Measurements from ENCODE around the gene LCLAT1. TPM values are rescaled to one million over a fixed set of nuclear protein-coding genes. Genes with fewer than 3 reads are reported as not detected.

The LCLAT1 gene
- polyA plus RNA-seq, 1 donor (not counting 4 experiments of a cell fraction or from before 2014, with no cell fraction given): 17.1 TPM

DNA sequence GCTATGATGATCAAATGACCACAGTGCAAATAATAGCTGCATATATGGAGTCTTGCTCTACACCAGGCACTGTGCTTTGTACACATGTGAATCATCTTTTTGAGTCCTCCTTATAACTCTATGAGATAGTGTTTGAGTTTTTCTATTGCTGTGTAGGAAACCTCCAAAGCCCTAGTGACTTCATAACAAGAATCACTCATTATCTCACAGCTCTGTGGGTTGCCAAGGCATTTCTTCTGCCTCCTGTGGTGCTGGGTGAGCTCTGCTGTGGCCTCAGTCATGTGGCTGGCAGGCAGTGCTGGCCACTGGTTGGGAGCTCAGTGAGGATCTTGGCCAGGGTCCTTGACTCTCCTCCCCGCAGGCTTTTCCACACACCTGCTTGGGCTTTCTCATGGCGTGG is 206.8 kb downstream of the LCLAT1 start:
- dilution Hi-C loops (cut with MboI; ENCODE audit: extremely low pct_ligation_motif_present, low sequenced_read_pairs): no loop called here

GRCh38 chr2:30654404-30654803 is 207.4 kb downstream of the LCLAT1 start:
- no peaks in the 10 kb centered on the region for H3K9me3 ChIP-seq (ENCODE audit: control insufficient read depth, low read depth, low read length)
- TF ChIP-seq CTCF (optimal IDR thresholded peaks at IDR 0.05 in 1 of 3, IDR thresholded peaks at IDR 0.05 in 1 of 3, conservative IDR thresholded peaks at IDR 0.05 in 1 of 3; ENCODE audit: extremely low read depth in 1 of 3, insufficient read depth in 2 of 3, low read length in 3 of 3) (no peak), EZH2 (IDR thresholded peaks at IDR 0.05; ENCODE audit: low read length) (no peak)
- no peaks in the 10 kb centered on the region for H3K9me1 ChIP-seq (ENCODE audit: control insufficient read depth, extremely low read depth, insufficient read depth, low read length)
- H3K27me3 ChIP-seq (ENCODE audit: control insufficient read depth, extremely low read depth, insufficient read depth, low read length): peaks cover 4% of the 10 kb centered on the region
- H3K4me1 ChIP-seq (ENCODE audit: control insufficient read depth, extremely low read depth, insufficient read depth, low read length): no peaks in the 10 kb centered on the region
- H3K9ac ChIP-seq (ENCODE audit: control insufficient read depth, extremely low read depth, insufficient read depth, low read length): no peak overlapping the region
- no peak overlapping the region for H3K4me2 ChIP-seq (ENCODE audit: control insufficient read depth, extremely low read depth, insufficient read depth, low read depth, low read length)
- H3K4me3 ChIP-seq (ENCODE audit: control insufficient read depth in 2 of 3, extremely low read depth in 1 of 3, insufficient read depth in 2 of 3, low read depth in 1 of 3, low read length in 3 of 3): no peak overlapping the region
- H3K36me3 ChIP-seq (ENCODE audit: control insufficient read depth in 2 of 2, extremely low read depth in 1 of 2, insufficient read depth in 2 of 2, low read length in 2 of 2): no peaks in the 10 kb centered on the region
- H4K20me1 ChIP-seq (ENCODE audit: control insufficient read depth, extremely low read depth, insufficient read depth, low read length): no peaks in the 10 kb centered on the region
- H2AFZ ChIP-seq (ENCODE audit: control insufficient read depth, low read length): no peak overlapping the region
- no peak overlapping the region for H3K27ac ChIP-seq (ENCODE audit: control insufficient read depth, insufficient read depth, low read length)
- H3K79me2 ChIP-seq (ENCODE audit: control insufficient read depth, insufficient read depth, low read length): no peaks in the 10 kb centered on the region
- DNase-seq (ENCODE audit: low read depth, low spot score) (no peak), FAIRE-seq (no peak)
- dilution Hi-C loops (cut with MboI; ENCODE audit: extremely low pct_ligation_motif_present, low sequenced_read_pairs): no loop called here

More for the DNA sequence above, 206.8 kb downstream of the LCLAT1 start:
- no peak for TF ChIP-seq CTCF (optimal IDR thresholded peaks at IDR 0.05 in 1 of 3, IDR thresholded peaks at IDR 0.05 in 1 of 3, conservative IDR thresholded peaks at IDR 0.05 in 1 of 3; ENCODE audit: extremely low read depth in 1 of 3, insufficient read depth in 2 of 3, low read length in 3 of 3)
- no peak for TF ChIP-seq EZH2 (IDR thresholded peaks at IDR 0.05; ENCODE audit: low read length)
- Histone ChIP-seq H3K4me2 (ENCODE audit: control insufficient read depth, extremely low read depth, insufficient read depth, low read depth, low read length) (no peak overlapping the region), H3K9me3 (ENCODE audit: control insufficient read depth, low read depth, low read length) (no peaks in the 10 kb centered on the region), H4K20me1 (ENCODE audit: control insufficient read depth, extremely low read depth, insufficient read depth, low read length) (no peaks in the 10 kb centered on the region), H3K36me3 (ENCODE audit: control insufficient read depth in 2 of 2, extremely low read depth in 1 of 2, insufficient read depth in 2 of 2, low read length in 2 of 2) (no peaks in the 10 kb centered on the region), H3K4me1 (ENCODE audit: control insufficient read depth, extremely low read depth, insufficient read depth, low read length) (no peaks in the 10 kb centered on the region), H3K9ac (ENCODE audit: control insufficient read depth, extremely low read depth, insufficient read depth, low read length) (no peak overlapping the region), H3K27ac (ENCODE audit: control insufficient read depth, insufficient read depth, low read length) (no peak overlapping the region), H3K79me2 (ENCODE audit: control insufficient read depth, insufficient read depth, low read length) (no peaks in the 10 kb centered on the region), H3K4me3 (ENCODE audit: control insufficient read depth in 2 of 3, extremely low read depth in 1 of 3, insufficient read depth in 2 of 3, low read depth in 1 of 3, low read length in 3 of 3) (no peak overlapping the region), H3K27me3 (ENCODE audit: control insufficient read depth, extremely low read depth, insufficient read depth, low read length) (peaks cover 4% of the 10 kb centered on the region), H3K9me1 (ENCODE audit: control insufficient read depth, extremely low read depth, insufficient read depth, low read length) (no peaks in the 10 kb centered on the region), H2AFZ (ENCODE audit: control insufficient read depth, low read length) (no peak overlapping the region)
- DNase-seq (ENCODE audit: low read depth, low spot score) (no peak), FAIRE-seq (no peak)
